Mucosa of rectum (tissue), 2 donors: Measurements from ENCODE around the gene CHN1.

ENCODE experiments used
- H3K27ac ChIP-seq, 2 donors: one replicate each; pipeline ENCODE4 v1.7.0; 2013; ENCODE audit warnings: inconsistent platforms in 2 of 2, low read depth in 2 of 2, low read length in 2 of 2
- H3K27me3 ChIP-seq, 2 donors: one replicate each; pipeline ENCODE4 v1.7.0; 2013; ENCODE audit warnings: low read length in 2 of 2; ENCODE audit not compliant: control insufficient read depth in 2 of 2, insufficient read depth in 2 of 2
- H3K36me3 ChIP-seq, 2 donors: one replicate each; pipeline ENCODE4 v1.7.0; 2013; ENCODE audit warnings: low read length in 2 of 2; ENCODE audit not compliant: control insufficient read depth in 2 of 2, insufficient read depth in 2 of 2
- H3K4me1 ChIP-seq, 2 donors: one replicate each; pipeline ENCODE4 v1.7.0; 2013; ENCODE audit warnings: low read length in 2 of 2, mild to moderate bottlenecking in 1 of 2; ENCODE audit not compliant: control insufficient read depth in 2 of 2, insufficient read depth in 2 of 2
- H3K4me3 ChIP-seq, 2 donors: one replicate each; pipeline ENCODE4 v1.7.0; 2013; ENCODE audit warnings: low read length in 2 of 2
- H3K9ac ChIP-seq, 2 donors: one replicate each; pipeline ENCODE4 v1.7.0; 2013; ENCODE audit warnings: low read length in 2 of 2, low read depth in 1 of 2, mild to moderate bottlenecking in 1 of 2
- H3K9me3 ChIP-seq, 2 donors: one replicate each; pipeline ENCODE4 v1.7.0; 2013; ENCODE audit warnings: low read length in 2 of 2; ENCODE audit not compliant: control insufficient read depth in 2 of 2
- donor health status: healthy.
- donor health status: Normal muscosa, but diverticular disease.

The CHN1 gene

GRCh38 chr2:174945601-174946260 lies 59.5 kb downstream of the CHN1 start:
- Histone ChIP-seq H3K27me3 (no peaks in the 10 kb centered on the region), H3K27ac (no peak overlapping the region), H3K4me1 (no peaks in the 10 kb centered on the region), H3K4me3 (no peak overlapping the region), H3K9me3 (no peaks in the 10 kb centered on the region), H3K9ac (no peak overlapping the region), H3K36me3 (no peaks in the 10 kb centered on the region)

- Histone ChIP-seq H3K4me1 (no peaks in the 10 kb centered on the region), H3K27me3 (no peaks in the 10 kb centered on the region), H3K9ac (no peak overlapping the region), H3K36me3 (no peaks in the 10 kb centered on the region), H3K4me3 (no peak overlapping the region), H3K27ac (no peak overlapping the region), H3K9me3 (no peaks in the 10 kb centered on the region)
Measured at GRCh38 chr2:174939046-174939445, 66.1 kb downstream of the CHN1 start.

GRCh38 chr2:174931724-174932123 lies 73.5 kb downstream of the CHN1 start:
- no peak overlapping the region for H3K27ac ChIP-seq
- no peaks in the 10 kb centered on the region for H3K4me1 ChIP-seq
- H3K9me3 ChIP-seq: no peaks in the 10 kb centered on the region
- no peak overlapping the region for H3K9ac ChIP-seq
- no peak overlapping the region for H3K4me3 ChIP-seq
- no peaks in the 10 kb centered on the region for H3K27me3 ChIP-seq
- H3K36me3 ChIP-seq: no peaks in the 10 kb centered on the region

GRCh38 chr2:174929786-174930185 lies 75.4 kb downstream of the CHN1 start:
- H3K9me3 ChIP-seq: no peaks in the 10 kb centered on the region
- no peaks in the 10 kb centered on the region for H3K36me3 ChIP-seq
- H3K27me3 ChIP-seq: no peaks in the 10 kb centered on the region
- no peaks in the 10 kb centered on the region for H3K4me1 ChIP-seq
- H3K4me3 ChIP-seq: no peak overlapping the region
- no peak overlapping the region for H3K9ac ChIP-seq
- no peak overlapping the region for H3K27ac ChIP-seq

- Histone ChIP-seq H3K27me3 (no peaks in the 10 kb centered on the region), H3K9ac (no peak overlapping the region), H3K27ac (no peak overlapping the region), H3K36me3 (no peaks in the 10 kb centered on the region), H3K4me1 (no peaks in the 10 kb centered on the region), H3K4me3 (no peak overlapping the region), H3K9me3 (no peaks in the 10 kb centered on the region)
Measured at GRCh38 chr2:174925046-174925784, 80.0 kb downstream of the CHN1 start.

- H3K9ac ChIP-seq: no peak overlapping the region
- no peaks in the 10 kb centered on the region for H3K27me3 ChIP-seq
- H3K36me3 ChIP-seq: no peaks in the 10 kb centered on the region
- H3K4me3 ChIP-seq: no peak overlapping the region
- H3K27ac ChIP-seq: no peak overlapping the region
- H3K4me1 ChIP-seq: no peaks in the 10 kb centered on the region
- H3K9me3 ChIP-seq: no peaks in the 10 kb centered on the region
Measured at GRCh38 chr2:174924061-174924693, 81.0 kb downstream of the CHN1 start.

- no peak overlapping the region for H3K4me3 ChIP-seq
- H3K9me3 ChIP-seq: no peaks in the 10 kb centered on the region
- H3K27me3 ChIP-seq: no peaks in the 10 kb centered on the region
- no peaks in the 10 kb centered on the region for H3K4me1 ChIP-seq
- H3K9ac ChIP-seq: no peak overlapping the region
- no peak overlapping the region for H3K27ac ChIP-seq
- H3K36me3 ChIP-seq: no peaks in the 10 kb centered on the region
Measured at GRCh38 chr2:174919947-174920595, 85.1 kb downstream of the CHN1 start.

GRCh38 chr2:174918886-174919526 lies 86.2 kb downstream of the CHN1 start:
- Histone ChIP-seq H3K4me3 (no peak overlapping the region), H3K9ac (no peak overlapping the region), H3K36me3 (no peaks in the 10 kb centered on the region), H3K27me3 (no peaks in the 10 kb centered on the region), H3K9me3 (no peaks in the 10 kb centered on the region), H3K27ac (no peak overlapping the region), H3K4me1 (no peaks in the 10 kb centered on the region)

- H3K27ac ChIP-seq: no peak overlapping the region
- no peak overlapping the region for H3K9ac ChIP-seq
- no peaks in the 10 kb centered on the region for H3K4me1 ChIP-seq
- no peaks in the 10 kb centered on the region for H3K36me3 ChIP-seq
- no peaks in the 10 kb centered on the region for H3K27me3 ChIP-seq
- H3K4me3 ChIP-seq: no peak overlapping the region
- H3K9me3 ChIP-seq: no peaks in the 10 kb centered on the region
Measured at GRCh38 chr2:174916270-174916930, 88.8 kb downstream of the CHN1 start.
